Chondrocyte (in vitro differentiated cells): ENCODE results near the gene CHPF2. TPM values are rescaled to one million over a fixed set of nuclear protein-coding genes. Genes with fewer than 3 reads are reported as not detected.
A peak's percentile ranks its signal among the peaks of the same experiment; 100 is the strongest.

ENCODE experiments used
- DNase-seq: peaks from one replicate; pipeline ENCODE4 v3.0.0; 2021; ENCODE audit warnings: mixed read lengths, low spot score
- H3K27ac Mint-ChIP-seq: one replicate; pipeline ENCODE4 v1.8.0; 2021; ENCODE audit warnings: mild to moderate bottlenecking, moderate library complexity, mixed read lengths; ENCODE audit not compliant: unreplicated experiment
- H3K27me3 Mint-ChIP-seq: 2 replicates; pipeline ENCODE4 v1.8.0; 2021; ENCODE audit warnings: low read depth, mixed read lengths
- H3K36me3 Mint-ChIP-seq: 2 replicates; pipeline ENCODE4 v1.8.0; 2021; ENCODE audit warnings: low read depth, mixed read lengths
- H3K4me1 Mint-ChIP-seq: 2 replicates; pipeline ENCODE4 v1.8.0; 2021; ENCODE audit warnings: low read depth, mild to moderate bottlenecking, mixed read lengths
- H3K4me3 Mint-ChIP-seq: one replicate; pipeline ENCODE4 v1.8.0; 2021; ENCODE audit warnings: mild to moderate bottlenecking, moderate library complexity, mixed read lengths; ENCODE audit not compliant: unreplicated experiment
- H3K9me3 Mint-ChIP-seq: 2 replicates; pipeline ENCODE4 v1.8.0; 2021; ENCODE audit warnings: low read depth, mixed read lengths
- CTCF ChIP-seq: fragments of 200-600 bp; sonication (generic); IDR thresholded peaks from 2 replicates; pipeline ENCODE4 v1.5.0; 2021; ENCODE audit warnings: antibody characterized with exemption, mild to moderate bottlenecking, moderate library complexity
- total RNA-seq: library from RNA; stranded (reverse); gene quantifications from 3 replicates; pipeline ENCODE4 v1.2.1, GENCODE V29; 2021

The CHPF2 gene
- total RNA-seq, 1 donor from 2014 or later = 98.3 TPM

GRCh38 chr7:151264615-151265014, 32.3 kb downstream of the CHPF2 start:
- Mint-ChIP-seq H3K36me3 (no peaks in the 10 kb centered on the region), H3K27me3 (peaks cover 2% of the 10 kb centered on the region), H3K27ac (no peak overlapping the region), H3K4me1 (no peaks in the 10 kb centered on the region), H3K9me3 (no peaks in the 10 kb centered on the region), H3K4me3 (no peak overlapping the region)
- no peak for TF ChIP-seq CTCF
- no peak for DNase-seq

GRCh38 chr7:151265351-151265931, 33.2 kb downstream of the CHPF2 start:
- Mint-ChIP-seq H3K36me3 (no peaks in the 10 kb centered on the region), H3K27me3 (peaks cover 2% of the 10 kb centered on the region), H3K9me3 (no peaks in the 10 kb centered on the region), H3K4me3 (no peak overlapping the region), H3K4me1 (no peaks in the 10 kb centered on the region), H3K27ac (no peak overlapping the region)
- TF ChIP-seq CTCF = no peak
- DNase-seq = no peak

- Mint-ChIP-seq H3K9me3 (no peaks in the 10 kb centered on the region), H3K27ac (no peak overlapping the region), H3K4me1 (no peaks in the 10 kb centered on the region), H3K4me3 (no peak overlapping the region), H3K27me3 (no peaks in the 10 kb centered on the region), H3K36me3 (peaks cover under 1% of the 10 kb centered on the region)
- no peak for TF ChIP-seq CTCF
- DNase-seq = no peak
Observed at GRCh38 chr7:151269511-151269910, 37.2 kb downstream of the CHPF2 start.

GRCh38 chr7:151271699-151272355, 39.5 kb downstream of the CHPF2 start:
- TF ChIP-seq CTCF = no peak
- H3K36me3 Mint-ChIP-seq = peaks cover 3% of the 10 kb centered on the region
- H3K4me1 Mint-ChIP-seq = peaks cover 6% of the 10 kb centered on the region
- no peak overlapping the region for H3K4me3 Mint-ChIP-seq
- peak; percentile 19 for DNase-seq
- no peak overlapping the region for H3K27ac Mint-ChIP-seq
- H3K9me3 Mint-ChIP-seq = no peaks in the 10 kb centered on the region
- H3K27me3 Mint-ChIP-seq = no peaks in the 10 kb centered on the region

GRCh38 chr7:151272405-151272804, 40.1 kb downstream of the CHPF2 start:
- no peak overlapping the region for H3K4me3 Mint-ChIP-seq
- no peaks in the 10 kb centered on the region for H3K9me3 Mint-ChIP-seq
- no peak overlapping the region for H3K27ac Mint-ChIP-seq
- no peak for TF ChIP-seq CTCF
- DNase-seq = no peak
- peaks cover 9% of the 10 kb centered on the region for H3K4me1 Mint-ChIP-seq
- peaks cover 3% of the 10 kb centered on the region for H3K36me3 Mint-ChIP-seq
- no peaks in the 10 kb centered on the region for H3K27me3 Mint-ChIP-seq
